Prostate gland (tissue), 2 donors: ENCODE results near the gene TTC24.

Experiments used
- CTCF ChIP-seq, 4 experiments: fragments of 200-600 bp in 2 of 4; fragments of 450-650 bp in 2 of 4; sonication (generic) in 2 of 4; IDR thresholded peaks; 1 replicate in 3 of 4; 2 replicates in 1 of 4; pipeline ENCODE4 v1.5.1; 2016 to 2019; ENCODE audit warnings: antibody characterized with exemption in 4 of 4, mild to moderate bottlenecking in 2 of 4, moderate library complexity in 2 of 4
- POLR2A ChIP-seq: fragments of 450-650 bp; IDR thresholded peaks from one replicate; pipeline ENCODE4 v1.6.1; 2016; ENCODE audit warnings: antibody characterized with exemption, mild to moderate bottlenecking

GRCh38 chr1:156560585-156561163 is 18.8 kb upstream of the TTC24 start:
- TF ChIP-seq CTCF (IDR thresholded peaks at IDR 0.05) (no peak), POLR2A (no peak)
